Uterus (tissue), 2 donors: Measurements from ENCODE around the gene CELF2.

Source experiments
- CTCF ChIP-seq, 4 experiments: fragments of 200-600 bp in 2 of 4; fragments of 450-650 bp in 2 of 4; sonication (generic) in 2 of 4; IDR thresholded peaks; one replicate each; pipeline ENCODE4 v1.5.1; 2016 to 2019; ENCODE audit warnings: antibody characterized with exemption in 4 of 4, mild to moderate bottlenecking in 2 of 4, moderate library complexity in 1 of 4
- POLR2A ChIP-seq, 2 donors: fragments of 450-650 bp; IDR thresholded peaks; one replicate each; pipeline ENCODE4 v1.6.1; 2016; ENCODE audit warnings: antibody characterized with exemption in 2 of 2, mild to moderate bottlenecking in 1 of 2, moderate library complexity in 1 of 2

GRCh38 chr10:11224792-11225416, 207.2 kb downstream of the CELF2 start:
- no peak for TF ChIP-seq POLR2A (IDR thresholded peaks at IDR 0.05)
- TF ChIP-seq CTCF (IDR thresholded peaks at IDR 0.05) = no peak
